ENCODE measurements around the gene PAX3. TPM values are rescaled to one million over a fixed set of nuclear protein-coding genes. Genes with fewer than 3 reads are reported as not detected.

PAX3 gene
- total RNA-seq, 1 experiment from 2014 or later: not detected

DNA sequence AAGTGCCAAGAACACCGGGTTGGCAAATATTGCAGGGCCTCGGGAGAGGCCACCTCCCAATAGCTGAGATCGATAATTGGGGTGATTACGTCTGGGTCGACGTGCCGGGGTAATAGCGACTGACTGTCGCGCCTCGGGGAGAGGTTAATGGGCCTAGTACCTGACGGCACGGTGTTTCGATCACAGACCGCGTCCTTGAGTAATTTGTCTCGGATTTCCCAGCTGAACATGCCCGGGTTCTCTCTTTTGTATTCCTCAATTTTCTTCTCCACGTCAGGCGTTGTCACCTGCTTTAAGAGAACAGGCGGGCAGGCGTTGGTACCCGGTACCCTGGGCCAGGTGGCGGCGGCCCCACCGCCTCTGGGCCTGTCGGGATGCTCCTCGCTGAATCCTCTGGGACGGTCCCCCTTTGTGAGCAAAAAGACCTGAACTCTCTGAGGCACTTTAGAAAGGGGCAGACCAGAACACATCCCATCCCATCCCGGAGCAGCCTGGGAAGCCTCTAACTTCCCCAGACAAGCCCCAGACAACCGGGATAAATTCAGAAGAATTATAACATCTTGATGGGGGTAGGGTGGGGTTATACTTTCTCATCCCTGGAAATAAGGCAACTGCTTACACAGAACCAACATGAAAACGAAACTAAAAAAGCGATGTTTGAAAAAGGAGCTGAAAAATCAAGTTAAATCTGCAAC lies 3.3 kb downstream of the PAX3 start:
- Histone ChIP-seq H3K36me3 (replicated peaks; ENCODE audit: control insufficient read depth, insufficient read depth, low read length) (no peaks in the 10 kb centered on the region), H3K27me3 (ENCODE audit: control insufficient read depth, insufficient read depth, low read length) (peaks cover 94% of the 10 kb centered on the region), H3K4me3 (ENCODE audit: insufficient read depth, low read depth, low read length) (no peak overlapping the region)
- peak; percentile 66 for DNase-seq

GRCh38 chr2:222294996-222295367 lies 3.8 kb downstream of the PAX3 start:
- Histone ChIP-seq H3K4me3 (ENCODE audit: insufficient read depth, low read depth, low read length) (no peak overlapping the region), H3K27me3 (ENCODE audit: control insufficient read depth, insufficient read depth, low read length) (peaks cover 94% of the 10 kb centered on the region), H3K36me3 (replicated peaks; ENCODE audit: control insufficient read depth, insufficient read depth, low read length) (no peaks in the 10 kb centered on the region)
- peak; percentile 51 for DNase-seq

DNA sequence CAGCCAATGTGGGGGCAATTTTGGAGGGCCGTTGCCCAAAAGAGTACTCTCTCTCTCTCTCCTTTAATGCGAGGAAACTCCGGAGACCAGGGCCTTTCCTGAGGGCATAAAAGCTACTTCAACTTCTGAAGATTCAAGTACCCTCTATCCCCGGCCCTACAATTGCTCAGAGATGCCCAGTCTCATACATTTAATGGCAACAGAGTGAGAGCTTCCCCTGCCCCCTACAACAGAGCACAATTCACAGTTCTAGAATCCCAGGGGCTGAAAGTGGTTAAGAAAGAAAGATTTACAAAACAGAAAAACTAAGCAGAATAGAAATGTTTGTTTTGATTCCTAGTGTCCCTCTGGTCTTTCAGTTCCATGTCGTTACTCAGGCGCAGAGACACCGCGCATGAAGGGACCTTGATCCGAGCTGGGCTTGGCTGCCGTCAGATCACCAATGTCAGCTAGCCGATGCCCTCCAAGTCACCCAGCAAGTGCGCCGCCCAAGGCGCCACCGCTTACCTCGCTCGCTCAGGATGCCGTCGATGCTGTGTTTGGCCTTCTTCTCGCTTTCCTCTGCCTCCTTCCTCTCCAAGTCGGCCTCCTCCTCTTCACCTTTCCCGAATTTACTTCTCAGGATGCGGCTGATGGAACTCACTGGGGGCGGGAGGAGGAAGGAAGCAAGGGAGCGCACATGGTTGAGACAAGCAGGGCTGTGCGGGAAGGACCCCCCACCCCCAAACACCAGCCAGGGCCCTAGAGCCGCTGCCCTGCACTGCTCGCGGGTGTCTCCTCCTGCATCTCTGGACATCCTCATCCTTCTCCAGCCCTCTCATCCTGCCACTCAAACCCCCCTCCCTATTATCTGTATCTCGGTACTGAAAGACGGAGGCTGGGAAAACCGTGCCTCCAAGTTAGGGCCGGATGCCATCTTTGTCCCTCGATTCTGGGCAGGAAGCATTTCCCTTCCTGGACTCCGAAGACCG lies 4.9 kb downstream of the PAX3 start:
- Histone ChIP-seq H3K36me3 (replicated peaks; ENCODE audit: control insufficient read depth, insufficient read depth, low read length) (no peaks in the 10 kb centered on the region), H3K4me3 (ENCODE audit: insufficient read depth, low read depth, low read length) (no peak overlapping the region), H3K27me3 (ENCODE audit: control insufficient read depth, insufficient read depth, low read length) (peaks cover 94% of the 10 kb centered on the region)
- DNase-seq: peak; percentile 56

DNA sequence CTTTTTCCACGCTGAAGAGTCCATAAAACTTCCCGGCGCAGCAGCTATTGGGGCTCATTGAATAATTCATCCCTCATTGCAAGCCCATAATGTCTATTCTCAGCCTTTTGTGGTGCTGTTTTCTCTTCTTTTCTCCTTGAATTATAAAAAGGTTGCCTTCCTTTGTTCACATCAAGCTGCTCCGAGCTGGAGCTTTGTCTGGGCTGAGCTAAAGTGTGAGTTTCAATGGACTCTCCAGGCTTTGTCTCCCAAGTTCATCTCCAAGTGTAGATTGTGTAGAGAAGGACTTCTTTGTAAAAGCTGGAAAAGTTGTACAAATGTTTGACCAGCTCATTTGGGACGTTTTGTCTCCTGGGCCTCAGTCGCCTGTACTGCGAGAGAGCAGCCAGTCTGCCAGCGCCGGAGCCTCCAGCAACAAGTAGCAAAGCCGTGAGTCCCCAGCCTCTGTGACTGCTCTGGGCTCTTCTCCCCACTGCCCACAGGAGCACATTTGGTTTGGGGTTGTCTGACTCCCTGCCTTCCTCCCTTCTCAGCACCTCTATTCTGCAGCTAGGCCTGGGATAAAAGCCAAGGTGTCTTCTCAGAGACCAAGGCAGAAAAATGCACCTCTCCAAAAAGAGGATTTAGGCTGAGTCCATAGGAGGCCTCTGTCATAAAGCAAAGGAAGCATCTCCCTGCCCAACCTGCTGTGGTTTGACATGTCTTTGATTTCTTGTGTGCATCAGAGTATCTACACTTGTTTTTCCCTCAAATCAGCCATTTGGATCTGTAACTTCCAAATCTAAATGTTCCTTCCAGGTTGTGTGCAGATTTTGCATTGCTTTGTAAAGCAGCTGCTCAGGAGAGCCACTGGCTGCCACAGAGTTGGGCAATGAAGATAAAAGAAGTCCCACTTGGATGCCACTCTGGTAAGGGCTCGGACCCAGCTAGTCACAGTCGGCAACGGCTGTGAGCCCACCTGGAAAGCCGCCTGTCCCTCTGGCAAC lies 6.4 kb downstream of the PAX3 start:
- no peak for DNase-seq
- Histone ChIP-seq H3K27me3 (ENCODE audit: control insufficient read depth, insufficient read depth, low read length) (peaks cover 94% of the 10 kb centered on the region), H3K36me3 (replicated peaks; ENCODE audit: control insufficient read depth, insufficient read depth, low read length) (no peaks in the 10 kb centered on the region), H3K4me3 (ENCODE audit: insufficient read depth, low read depth, low read length) (no peak overlapping the region)

DNA sequence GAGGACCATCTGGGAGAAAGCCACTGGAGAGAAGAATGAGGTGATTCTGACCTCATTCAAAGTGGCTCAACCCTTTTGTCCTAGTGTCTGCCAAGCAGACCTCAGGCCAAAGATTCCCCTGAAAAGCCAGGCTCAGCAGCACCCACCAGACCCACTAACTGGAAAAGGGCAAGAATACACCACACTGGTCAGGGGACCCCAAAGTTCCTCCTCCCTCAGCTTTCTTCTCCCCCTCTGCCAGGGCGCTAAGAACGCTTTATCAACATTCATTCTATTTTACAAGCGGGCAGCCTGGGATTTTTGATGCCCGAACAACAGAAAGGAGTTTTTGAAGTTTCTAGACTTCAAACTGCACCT lies 7.3 kb downstream of the PAX3 start:
- no peak overlapping the region for H3K4me3 ChIP-seq (ENCODE audit: insufficient read depth, low read depth, low read length)
- no peak for DNase-seq
- H3K36me3 ChIP-seq (replicated peaks; ENCODE audit: control insufficient read depth, insufficient read depth, low read length): no peaks in the 10 kb centered on the region
- H3K27me3 ChIP-seq (ENCODE audit: control insufficient read depth, insufficient read depth, low read length): peaks cover 94% of the 10 kb centered on the region

GRCh38 chr2:222290736-222291484 lies 7.9 kb downstream of the PAX3 start:
- H3K4me3 ChIP-seq (ENCODE audit: insufficient read depth, low read depth, low read length): peak overlapping the region; percentile 39
- DNase-seq: peak; percentile 93
- H3K36me3 ChIP-seq (replicated peaks; ENCODE audit: control insufficient read depth, insufficient read depth, low read length): no peaks in the 10 kb centered on the region
- H3K27me3 ChIP-seq (ENCODE audit: control insufficient read depth, insufficient read depth, low read length): peaks cover 93% of the 10 kb centered on the region

- Histone ChIP-seq H3K36me3 (replicated peaks; ENCODE audit: control insufficient read depth, insufficient read depth, low read length) (no peaks in the 10 kb centered on the region), H3K27me3 (ENCODE audit: control insufficient read depth, insufficient read depth, low read length) (peaks cover 93% of the 10 kb centered on the region), H3K4me3 (ENCODE audit: insufficient read depth, low read depth, low read length) (peak overlapping the region; percentile 39)
- DNase-seq: no peak
Measured at GRCh38 chr2:222290401-222290735, 8.4 kb downstream of the PAX3 start.

GRCh38 chr2:222289278-222290160 lies 9.3 kb downstream of the PAX3 start:
- no peak overlapping the region for H3K4me3 ChIP-seq (ENCODE audit: insufficient read depth, low read depth, low read length)
- peak; percentile 43 for DNase-seq
- no peaks in the 10 kb centered on the region for H3K36me3 ChIP-seq (replicated peaks; ENCODE audit: control insufficient read depth, insufficient read depth, low read length)
- peaks cover 90% of the 10 kb centered on the region for H3K27me3 ChIP-seq (ENCODE audit: control insufficient read depth, insufficient read depth, low read length)

DNA sequence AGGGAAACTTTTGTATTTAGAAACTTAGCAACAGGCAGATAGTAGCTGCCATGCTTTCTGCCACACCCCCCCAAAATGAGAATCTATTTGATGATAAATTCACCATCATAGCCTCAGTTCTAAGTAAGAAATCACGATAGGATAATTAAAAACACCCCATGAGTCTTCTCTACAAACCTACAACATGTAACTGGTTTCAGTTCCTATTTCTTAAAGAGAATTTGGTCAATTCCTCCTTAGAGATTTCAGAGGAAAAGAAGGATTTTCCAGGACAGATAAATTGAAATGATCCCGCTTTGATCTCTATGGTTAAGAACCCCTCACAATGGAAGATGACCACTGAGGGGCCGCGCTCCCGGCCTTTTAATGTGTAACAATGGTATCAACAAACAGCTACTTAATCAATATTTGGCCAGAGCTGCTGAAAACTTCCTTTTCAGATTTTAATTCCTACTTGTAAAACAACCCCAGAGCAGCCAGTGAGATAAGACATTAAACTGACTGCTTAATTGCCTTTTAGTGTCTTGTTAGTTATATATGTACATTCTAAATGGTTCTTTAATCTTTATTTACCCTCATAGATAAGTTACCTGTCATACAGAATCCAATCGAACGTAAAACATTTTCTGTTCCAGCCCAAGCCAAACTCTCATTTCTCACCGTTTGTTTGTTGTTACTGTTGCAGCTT lies 10.1 kb downstream of the PAX3 start:
- H3K36me3 ChIP-seq (replicated peaks; ENCODE audit: control insufficient read depth, insufficient read depth, low read length): no peaks in the 10 kb centered on the region
- no peak for DNase-seq
- no peak overlapping the region for H3K4me3 ChIP-seq (ENCODE audit: insufficient read depth, low read depth, low read length)
- peaks cover 83% of the 10 kb centered on the region for H3K27me3 ChIP-seq (ENCODE audit: control insufficient read depth, insufficient read depth, low read length)

GRCh38 chr2:222287862-222288479 lies 10.8 kb downstream of the PAX3 start:
- H3K27me3 ChIP-seq (ENCODE audit: control insufficient read depth, insufficient read depth, low read length): peaks cover 75% of the 10 kb centered on the region

DNA sequence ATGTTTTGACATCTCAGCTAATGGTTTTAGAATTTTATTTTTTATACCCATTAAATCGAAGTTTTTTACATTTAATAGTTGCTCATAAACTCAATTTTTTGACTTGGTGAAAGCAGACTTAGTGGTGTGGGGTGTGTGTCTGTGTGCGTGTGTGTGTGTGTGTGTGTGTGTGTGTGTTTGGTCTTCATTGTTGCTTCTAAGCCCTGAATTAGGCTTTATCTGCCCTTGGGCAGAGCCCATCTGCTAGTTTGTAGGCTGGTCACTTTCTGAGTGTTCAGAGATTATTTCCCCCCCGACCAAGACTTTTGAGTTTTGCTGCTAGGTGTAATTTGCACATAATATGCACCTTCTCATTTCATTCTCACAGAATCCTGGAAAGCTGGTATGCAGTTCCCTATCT lies 14.3 kb downstream of the PAX3 start:
- Histone ChIP-seq H3K27me3 (ENCODE audit: control insufficient read depth, insufficient read depth, low read length) (peaks cover 47% of the 10 kb centered on the region), H3K4me3 (ENCODE audit: insufficient read depth, low read depth, low read length) (no peak overlapping the region), H3K36me3 (replicated peaks; ENCODE audit: control insufficient read depth, insufficient read depth, low read length) (no peaks in the 10 kb centered on the region)
- no peak for DNase-seq

More at GRCh38 chr2:222287862-222288479, 10.8 kb downstream of the PAX3 start:
- Histone ChIP-seq H3K36me3 (replicated peaks; ENCODE audit: control insufficient read depth, insufficient read depth, low read length) (no peaks in the 10 kb centered on the region), H3K4me3 (ENCODE audit: insufficient read depth, low read depth, low read length) (no peak overlapping the region)
- no peak for DNase-seq

GRCh38 chr2:222283634-222284033 lies 15.2 kb downstream of the PAX3 start:
- peak; percentile 75 for DNase-seq
- H3K27me3 ChIP-seq (ENCODE audit: control insufficient read depth, insufficient read depth, low read length): peaks cover 38% of the 10 kb centered on the region
- no peaks in the 10 kb centered on the region for H3K36me3 ChIP-seq (replicated peaks; ENCODE audit: control insufficient read depth, insufficient read depth, low read length)
- H3K4me3 ChIP-seq (ENCODE audit: insufficient read depth, low read depth, low read length): no peak overlapping the region
